A673 (cell line): Measurements from ENCODE around the gene RTBDN. TPM values are rescaled to one million over a fixed set of nuclear protein-coding genes. Genes with fewer than 3 reads are reported as not detected.

Source experiments
- BruUV-seq: library from RNA; stranded (reverse); fragments of 400-500 nt; replicated peaks from 2 replicates; lab custom pipeline; 2021; lab: Mats Ljungman, UMichigan
- CTCF ChIA-PET: fragments of 300-600 bp; sonication (Branson Sonifier 250); formaldehyde crosslinking; loops from one replicate; lab custom pipeline; 2022; ENCODE audit warnings: antibody characterized with exemption; lab: Charles Lee
- POLR2A ChIA-PET: fragments of 300-600 bp; sonication (Branson Sonifier 250); formaldehyde crosslinking; loops from one replicate; lab custom pipeline; 2022; ENCODE audit warnings: antibody characterized with exemption; ENCODE audit not compliant: low non-redundant PET; lab: Charles Lee
- DNase-seq: peaks from one replicate; pipeline ENCODE4 v3.0.0-alpha.2; 2015; ENCODE audit warnings: low spot score
- H3K27ac ChIP-seq: fragments of 200-600 bp; sonication (generic); 2 replicates; pipeline ENCODE4 v1.5.1; 2016; ENCODE audit warnings: mixed run types, low read depth, mild to moderate bottlenecking, mixed read lengths, antibody characterized with exemption, low read length; ENCODE audit not compliant: poor library complexity, severe bottlenecking
- H3K27me3 ChIP-seq: fragments of 200-600 bp; sonication (generic); replicated peaks from 2 replicates; pipeline ENCODE4 v1.6.1; 2017; ENCODE audit warnings: mixed run types, low read depth, mild to moderate bottlenecking, mixed read lengths, antibody characterized with exemption, low read length; ENCODE audit not compliant: insufficient read depth, poor library complexity
- H3K36me3 ChIP-seq: fragments of 200-600 bp; sonication (generic); 2 replicates; pipeline ENCODE4 v1.6.1; 2016; ENCODE audit warnings: mixed run types, mild to moderate bottlenecking, mixed read lengths, antibody characterized with exemption, low read length; ENCODE audit not compliant: insufficient read depth, poor library complexity, severe bottlenecking
- H3K4me1 ChIP-seq: fragments of 200-600 bp; sonication (generic); 2 replicates; pipeline ENCODE4 v1.6.1; 2017; ENCODE audit warnings: mixed run types, mild to moderate bottlenecking, mixed read lengths, antibody characterized with exemption, low read length; ENCODE audit not compliant: insufficient read depth, poor library complexity, severe bottlenecking
- H3K4me3 ChIP-seq: fragments of 200-600 bp; sonication (generic); 2 replicates; pipeline ENCODE4 v1.5.1; 2016; ENCODE audit warnings: low read depth, mixed run types, mild to moderate bottlenecking, mixed read lengths, low read length; ENCODE audit not compliant: poor library complexity, severe bottlenecking
- H3K9me3 ChIP-seq: fragments of 200-600 bp; sonication (generic); 2 replicates; pipeline ENCODE4 v1.6.1; 2016; ENCODE audit warnings: mixed run types, low read depth, mild to moderate bottlenecking, mixed read lengths, antibody characterized with exemption, low read length; ENCODE audit not compliant: poor library complexity, severe bottlenecking
- EZH2 ChIP-seq: fragments of 200-600 bp; sonication (generic); IDR thresholded peaks from 2 replicates; pipeline ENCODE4 v1.6.1; 2017; ENCODE audit warnings: borderline replicate concordance, low read depth, mild to moderate bottlenecking, mixed read lengths, antibody characterized with exemption, low read length; ENCODE audit not compliant: poor library complexity, severe bottlenecking
- intact Hi-C: fragments of 100-400 bp; cut with micrococcal nuclease; formaldehyde crosslinking; loops from one replicate; pipeline ENCODE4 v1.10.0; 2022; ENCODE audit not compliant: unreplicated experiment
- total RNA-seq: library from RNA; stranded (reverse); gene quantifications from 2 replicates; pipeline ENCODE4 v1.2.3, GENCODE V29; 2021
- TF ChIP-seq, protein P1 (sequence below): fragments of 300-800, 200-600 bp; sonication (generic); conservative IDR thresholded peaks from 2 replicates; pipeline ENCODE4 v1.5.1; 2017; ENCODE audit warnings: low read depth, mild to moderate bottlenecking, antibody characterized with exemption, low read length, moderate library complexity, mixed read lengths

RTBDN gene
- total RNA-seq, 1 experiment from 2014 or later: not detected

- Histone ChIP-seq H3K9me3 (no peaks in the 10 kb centered on the region), H3K27me3 (no peaks in the 10 kb centered on the region), H3K4me1 (peaks cover 9% of the 10 kb centered on the region), H3K27ac (no peak overlapping the region), H3K36me3 (no peaks in the 10 kb centered on the region), H3K4me3 (no peak overlapping the region)
- BruUV-seq: no TSS peak
- ChIA-PET POLR2A (no interaction called here), CTCF (no interaction called here)
- DNase-seq: no peak
- TF ChIP-seq EZH2: no peak
- TF ChIP-seq, protein P1, sequence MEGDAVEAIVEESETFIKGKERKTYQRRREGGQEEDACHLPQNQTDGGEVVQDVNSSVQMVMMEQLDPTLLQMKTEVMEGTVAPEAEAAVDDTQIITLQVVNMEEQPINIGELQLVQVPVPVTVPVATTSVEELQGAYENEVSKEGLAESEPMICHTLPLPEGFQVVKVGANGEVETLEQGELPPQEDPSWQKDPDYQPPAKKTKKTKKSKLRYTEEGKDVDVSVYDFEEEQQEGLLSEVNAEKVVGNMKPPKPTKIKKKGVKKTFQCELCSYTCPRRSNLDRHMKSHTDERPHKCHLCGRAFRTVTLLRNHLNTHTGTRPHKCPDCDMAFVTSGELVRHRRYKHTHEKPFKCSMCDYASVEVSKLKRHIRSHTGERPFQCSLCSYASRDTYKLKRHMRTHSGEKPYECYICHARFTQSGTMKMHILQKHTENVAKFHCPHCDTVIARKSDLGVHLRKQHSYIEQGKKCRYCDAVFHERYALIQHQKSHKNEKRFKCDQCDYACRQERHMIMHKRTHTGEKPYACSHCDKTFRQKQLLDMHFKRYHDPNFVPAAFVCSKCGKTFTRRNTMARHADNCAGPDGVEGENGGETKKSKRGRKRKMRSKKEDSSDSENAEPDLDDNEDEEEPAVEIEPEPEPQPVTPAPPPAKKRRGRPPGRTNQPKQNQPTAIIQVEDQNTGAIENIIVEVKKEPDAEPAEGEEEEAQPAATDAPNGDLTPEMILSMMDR: no peak
- intact Hi-C loops: no loop called here
Measured at GRCh38 chr19:12865746-12866415, 31.5 kb upstream of the RTBDN start.

- Histone ChIP-seq H3K9me3 (no peaks in the 10 kb centered on the region), H3K4me1 (peaks cover 9% of the 10 kb centered on the region), H3K4me3 (no peak overlapping the region), H3K27me3 (no peaks in the 10 kb centered on the region), H3K36me3 (no peaks in the 10 kb centered on the region), H3K27ac (no peak overlapping the region)
- ChIA-PET CTCF (interaction anchor here (0.7 kb wide), 1 partner anchor 13 kb away, joined by 6 read pairs; no protein-coding TSS in a partner anchor), POLR2A (interaction anchor here (0.7 kb wide), 1 partner anchor 300 kb away, joined by 10 read pairs; no protein-coding TSS in a partner anchor)
- no peak for TF ChIP-seq EZH2
- TF ChIP-seq, protein P1: 0 out of 2 replicates have a peak, but pooled peaks have one; percentile 18
- DNase-seq: no peak
- BruUV-seq: no TSS peak
- intact Hi-C loops: no loop called here
Measured at GRCh38 chr19:12864721-12865715, 30.6 kb upstream of the RTBDN start.

- POLR2A ChIA-PET: interaction anchor here (0.7 kb wide), 2 partner anchors 17 to 301 kb away, joined by 7 to 10 read pairs; partner anchors contain the start of gene DNASE2
- no peak overlapping the region for H3K27ac ChIP-seq
- no peak overlapping the region for H3K4me3 ChIP-seq
- no peaks in the 10 kb centered on the region for H3K36me3 ChIP-seq
- no peak for DNase-seq
- no TSS peak for BruUV-seq
- no peak for TF ChIP-seq EZH2
- TF ChIP-seq, protein P1: no peak
- CTCF ChIA-PET: interaction anchor here (0.7 to 1.0 kb wide), 2 partner anchors 12 to 17 kb away, joined by 3 to 6 read pairs; no protein-coding TSS in a partner anchor
- peaks cover 9% of the 10 kb centered on the region for H3K4me1 ChIP-seq
- intact Hi-C loops: no loop called here
- H3K9me3 ChIP-seq: no peaks in the 10 kb centered on the region
- H3K27me3 ChIP-seq: no peaks in the 10 kb centered on the region
Measured at GRCh38 chr19:12864143-12864542, 29.8 kb upstream of the RTBDN start.
